ENCODE measurements around the gene STK17B.
A peak's percentile ranks its signal among the peaks of the same experiment; 100 is the strongest.

Gene STK17B

DNA sequence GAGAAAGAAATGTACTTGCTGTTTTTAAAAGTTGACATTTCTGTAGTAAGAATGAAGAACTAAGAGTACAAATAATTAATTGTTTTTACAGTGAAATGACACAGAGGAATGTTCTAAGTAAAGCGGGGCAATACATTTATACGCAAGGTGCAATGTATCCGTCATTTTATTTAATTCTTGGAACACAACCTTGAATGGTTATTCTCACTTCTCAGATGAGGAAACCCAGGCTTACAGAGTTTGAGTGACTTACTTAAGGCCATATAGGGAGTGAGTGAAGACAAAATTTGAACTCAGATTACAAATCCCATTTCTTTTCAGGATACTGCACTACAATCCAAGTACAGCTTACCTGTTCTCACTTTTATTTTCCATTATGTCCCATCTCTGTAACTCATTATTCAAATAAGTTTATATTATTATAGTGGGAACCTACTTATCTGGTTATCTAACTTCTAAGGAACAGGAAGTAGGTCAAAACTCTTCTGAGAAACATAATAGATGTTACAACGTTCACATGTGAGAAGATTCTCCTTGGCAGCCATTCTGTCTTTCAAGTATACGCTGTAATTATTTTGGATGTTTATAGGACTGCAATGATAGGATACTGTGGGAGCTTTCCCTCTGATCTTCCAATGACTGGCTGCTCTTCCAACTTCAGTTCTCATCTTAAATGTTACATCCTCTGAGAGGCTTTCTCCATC is 12.3 kb upstream of the STK17B start:
- DNase-seq (ENCODE audit: low read depth in 2 of 2) = no peak

- no peak for DNase-seq (ENCODE audit: low read depth in 2 of 2)
Measured at GRCh38 chr2:196183172-196183473, 11.7 kb upstream of the STK17B start.

DNA sequence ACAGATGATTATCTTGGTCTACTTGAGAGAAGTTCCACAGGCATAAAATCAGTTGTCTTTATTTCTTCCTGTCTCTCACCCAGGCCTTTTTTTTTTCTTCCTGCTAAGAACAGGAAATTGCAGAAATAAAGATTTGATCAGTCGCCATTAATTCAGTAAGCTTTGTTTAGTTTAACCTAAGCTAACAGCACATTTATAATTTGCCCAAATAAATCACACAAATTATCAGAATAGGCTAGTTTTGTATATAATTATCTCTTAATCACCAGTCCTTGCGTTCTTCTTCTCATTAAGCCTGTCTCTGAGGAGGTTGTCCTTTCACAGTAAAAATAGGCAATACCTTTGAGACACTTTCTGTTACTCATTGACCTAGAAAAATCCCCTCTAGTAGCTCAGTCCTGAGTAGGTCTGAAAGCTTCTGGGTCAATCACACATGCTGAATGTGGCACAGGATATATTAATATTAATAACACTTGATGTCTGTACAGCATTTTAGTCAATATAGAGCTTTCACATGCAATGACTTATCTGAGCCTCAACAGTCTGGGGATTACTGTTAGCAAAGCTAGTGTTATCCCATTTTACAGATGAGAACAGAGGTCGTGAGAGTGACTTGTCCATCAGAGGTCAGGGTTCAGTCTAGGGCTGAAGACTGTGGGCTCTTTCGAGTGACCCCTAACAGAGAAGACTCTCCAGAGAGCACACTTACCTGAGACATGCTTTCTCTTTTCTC is 11.2 kb upstream of the STK17B start:
- DNase-seq (ENCODE audit: low read depth in 2 of 2) = no peak

- DNase-seq (ENCODE audit: low read depth in 2 of 2) = no peak
Measured at GRCh38 chr2:196181484-196181883, 10.1 kb upstream of the STK17B start.

DNA sequence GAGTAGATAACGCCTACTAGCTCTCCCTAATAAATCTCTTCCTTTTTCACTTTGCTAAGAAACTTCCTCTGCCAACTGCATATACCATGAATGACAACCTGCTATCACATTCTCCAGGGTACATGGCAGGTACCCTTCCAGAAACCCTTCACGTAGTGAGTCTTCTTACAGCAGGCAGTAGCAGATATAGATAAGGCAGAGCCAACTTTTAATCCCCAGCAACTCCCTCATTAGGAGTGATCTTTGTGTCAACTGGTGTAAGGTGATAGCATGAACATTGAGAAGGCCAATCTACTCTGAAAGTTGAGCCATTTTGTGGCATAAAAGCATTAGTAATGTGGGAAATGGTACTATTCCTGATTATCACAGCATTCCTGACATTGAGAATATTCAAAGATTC is 5.7 kb upstream of the STK17B start:
- no peak for DNase-seq (ENCODE audit: low read depth in 2 of 2)

GRCh38 chr2:196176142-196176738 is 4.9 kb upstream of the STK17B start:
- DNase-seq (ENCODE audit: low read depth in 2 of 2) = peak in 1 of 2 donors; percentile 67

GRCh38 chr2:196174404-196174803 is 3.0 kb upstream of the STK17B start:
- no peak for DNase-seq (ENCODE audit: low read depth in 2 of 2)

- no peak for DNase-seq (ENCODE audit: low read depth in 2 of 2)
Measured at GRCh38 chr2:196173505-196173904, 2.1 kb upstream of the STK17B start.

GRCh38 chr2:196172951-196173350 is 1.6 kb upstream of the STK17B start:
- no peak for DNase-seq (ENCODE audit: low read depth in 2 of 2)

GRCh38 chr2:196171946-196172345 is 568 bp upstream of the STK17B start:
- no peak for DNase-seq (ENCODE audit: low read depth in 2 of 2)

- no peak for DNase-seq (ENCODE audit: low read depth in 2 of 2)
Measured at GRCh38 chr2:196170606-196171247, 651 bp downstream of the STK17B start.

GRCh38 chr2:196170213-196170605 is 1.2 kb downstream of the STK17B start:
- no peak for DNase-seq (ENCODE audit: low read depth in 2 of 2)

- no peak for DNase-seq (ENCODE audit: low read depth in 2 of 2)
Measured at GRCh38 chr2:196169516-196169915, 1.9 kb downstream of the STK17B start.

DNA sequence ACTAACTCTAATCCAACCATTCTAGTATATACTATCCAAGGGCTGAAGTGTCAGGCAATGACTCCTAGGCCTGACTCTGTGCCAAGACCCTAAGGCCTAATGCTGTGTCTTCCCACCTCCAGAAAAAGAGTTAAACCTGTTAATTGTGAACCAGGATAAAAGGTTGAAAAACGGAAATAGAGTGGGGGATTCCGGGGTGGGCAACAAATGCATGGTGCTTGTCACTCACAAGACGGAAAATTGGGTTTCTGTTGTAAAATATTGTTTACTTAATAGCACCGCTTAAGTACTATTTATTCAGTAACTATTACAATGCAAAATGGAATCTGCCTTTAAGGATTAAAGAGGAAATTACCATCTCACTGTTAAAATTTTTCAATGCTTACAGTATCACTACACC is 3.2 kb downstream of the STK17B start:
- DNase-seq (ENCODE audit: low read depth in 2 of 2) = no peak

DNA sequence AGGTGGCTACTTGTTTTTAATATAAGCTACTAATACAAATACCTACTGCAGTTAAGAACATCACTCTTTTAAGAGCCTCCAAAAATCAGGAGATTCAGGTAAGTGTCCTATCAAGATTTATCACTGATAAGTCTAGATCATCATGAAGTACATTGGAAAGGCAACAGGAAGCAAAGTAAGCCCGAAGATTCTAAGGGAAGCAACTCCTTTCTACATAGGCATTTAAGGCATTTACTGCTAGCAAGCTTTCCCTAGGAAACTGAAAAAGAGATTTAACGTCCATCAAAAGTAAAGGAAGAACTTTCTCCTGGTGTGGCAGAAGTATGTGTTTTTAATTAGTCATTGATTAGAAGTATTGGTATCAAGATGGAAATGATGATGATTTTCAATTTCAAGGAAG is 3.7 kb downstream of the STK17B start:
- DNase-seq (ENCODE audit: low read depth in 2 of 2) = no peak

DNA sequence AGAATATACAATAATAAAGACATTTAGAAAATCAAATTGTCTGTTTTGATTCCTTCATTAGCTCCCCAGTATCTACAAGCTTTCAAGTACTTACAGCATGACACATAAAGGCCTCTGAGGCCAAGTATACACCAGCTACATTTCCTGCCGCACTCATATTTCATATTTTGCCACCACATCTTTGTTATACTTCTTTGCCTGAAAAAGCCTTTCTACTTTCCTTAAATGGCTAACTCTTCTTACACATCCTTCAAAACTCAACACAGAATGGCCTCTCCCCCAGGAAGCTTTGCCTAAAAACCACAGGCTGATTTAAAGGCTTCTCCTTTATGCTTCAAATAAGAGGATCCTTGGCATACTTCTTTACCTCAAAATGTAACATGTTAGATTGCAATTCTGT is 4.5 kb downstream of the STK17B start:
- DNase-seq (ENCODE audit: low read depth in 2 of 2) = no peak

DNA sequence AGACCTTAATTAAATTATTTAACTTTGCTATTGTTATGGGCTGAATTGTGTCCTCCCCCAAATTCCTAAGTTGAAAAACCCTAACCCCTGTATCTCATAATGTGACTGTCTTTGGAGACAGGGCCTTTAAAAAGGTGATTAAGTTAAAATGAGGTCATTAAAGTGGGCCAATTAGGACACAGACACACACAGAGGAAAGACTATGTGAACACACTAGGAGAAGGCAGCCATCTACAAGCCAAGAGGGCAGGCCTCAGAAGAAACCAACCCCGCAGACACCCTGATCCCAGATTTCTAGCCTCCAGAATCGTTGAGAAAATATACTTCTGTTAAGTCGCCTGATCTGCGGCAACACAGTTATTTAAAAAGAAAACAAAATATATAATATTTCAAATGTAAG is 6.4 kb downstream of the STK17B start:
- DNase-seq (ENCODE audit: low read depth in 2 of 2) = no peak

- no peak for DNase-seq (ENCODE audit: low read depth in 2 of 2)
Measured at GRCh38 chr2:196163285-196163684, 8.1 kb downstream of the STK17B start.

GRCh38 chr2:196162586-196163175 is 8.7 kb downstream of the STK17B start:
- no peak for DNase-seq (ENCODE audit: low read depth in 2 of 2)

DNA sequence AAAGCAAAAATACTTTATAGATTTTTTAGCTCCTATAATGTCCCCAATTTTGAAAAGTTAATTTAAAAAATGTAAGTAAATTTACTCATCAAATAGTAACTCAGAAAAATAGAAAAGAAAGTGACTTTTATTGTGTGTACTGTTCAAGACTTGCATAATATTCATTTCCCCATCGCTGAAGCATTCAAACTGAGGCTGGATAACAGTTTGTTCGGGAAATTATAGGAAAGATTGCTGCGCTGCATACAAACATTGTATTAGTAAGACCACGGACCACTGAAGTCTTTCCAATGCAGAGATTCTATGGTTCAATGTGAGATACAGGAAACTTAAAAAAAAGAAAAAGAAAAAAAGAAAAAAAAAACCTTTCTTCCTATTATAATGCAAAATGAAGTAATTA is 10.4 kb downstream of the STK17B start:
- no peak for DNase-seq (ENCODE audit: low read depth in 2 of 2)

- no peak for DNase-seq (ENCODE audit: low read depth in 2 of 2)
Measured at GRCh38 chr2:196160101-196160500, 11.3 kb downstream of the STK17B start.

DNA sequence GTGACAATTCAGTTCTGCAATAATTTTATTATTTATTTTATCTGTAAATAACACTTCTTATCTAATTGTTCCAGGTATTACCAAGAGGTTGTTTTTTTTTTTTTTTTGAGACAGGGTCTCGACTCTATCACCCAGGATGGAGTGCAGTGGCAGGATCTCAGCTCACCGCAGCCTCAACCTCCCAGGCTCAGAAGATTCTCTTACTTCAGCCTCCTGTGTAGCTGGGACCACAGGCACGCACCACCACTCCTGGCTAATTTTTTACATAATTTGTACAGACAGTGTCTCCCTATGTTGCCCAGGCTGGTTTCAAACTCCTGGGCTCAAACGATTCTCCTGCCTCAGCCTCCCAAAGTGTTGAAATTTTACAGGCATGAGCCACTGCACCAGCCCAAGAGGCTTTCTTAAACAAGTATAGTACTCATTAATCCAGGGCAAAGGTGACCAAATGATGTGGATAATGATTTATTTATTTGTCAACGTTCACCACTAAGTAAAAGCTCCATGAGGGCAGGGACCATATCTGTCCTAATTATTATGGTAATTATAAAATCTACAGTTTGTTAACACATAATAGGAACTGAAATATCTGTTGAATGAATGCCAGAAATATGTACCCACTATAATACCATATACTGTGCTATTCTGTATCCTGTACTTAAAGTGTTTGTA is 12.0 kb downstream of the STK17B start:
- no peak for DNase-seq (ENCODE audit: low read depth in 2 of 2)

All from stimulated activated CD4-positive, alpha-beta T cell treated with anti-CD3 and anti-CD28 coated beads, Interleukin-1b, Interleukin-23, amount 100 ng/mL, for 1 hour (primary cell).